Hippocampal formation (tissue), 2 donors: Measurements from ENCODE around the gene CFAP410.
A peak's percentile ranks its signal among the peaks of the same experiment; 100 is the strongest.
"Not testable (repeated sequence)": the region's sequence is repeated elsewhere in the genome, so short reads cannot be mapped to it uniquely, and the experiment has no call there.

Experiments used
- DNase-seq, 2 donors: peaks; one replicate each; lab custom pipeline; 2025; lab: John Stamatoyannopoulos, UW

Gene CFAP410

DNA sequence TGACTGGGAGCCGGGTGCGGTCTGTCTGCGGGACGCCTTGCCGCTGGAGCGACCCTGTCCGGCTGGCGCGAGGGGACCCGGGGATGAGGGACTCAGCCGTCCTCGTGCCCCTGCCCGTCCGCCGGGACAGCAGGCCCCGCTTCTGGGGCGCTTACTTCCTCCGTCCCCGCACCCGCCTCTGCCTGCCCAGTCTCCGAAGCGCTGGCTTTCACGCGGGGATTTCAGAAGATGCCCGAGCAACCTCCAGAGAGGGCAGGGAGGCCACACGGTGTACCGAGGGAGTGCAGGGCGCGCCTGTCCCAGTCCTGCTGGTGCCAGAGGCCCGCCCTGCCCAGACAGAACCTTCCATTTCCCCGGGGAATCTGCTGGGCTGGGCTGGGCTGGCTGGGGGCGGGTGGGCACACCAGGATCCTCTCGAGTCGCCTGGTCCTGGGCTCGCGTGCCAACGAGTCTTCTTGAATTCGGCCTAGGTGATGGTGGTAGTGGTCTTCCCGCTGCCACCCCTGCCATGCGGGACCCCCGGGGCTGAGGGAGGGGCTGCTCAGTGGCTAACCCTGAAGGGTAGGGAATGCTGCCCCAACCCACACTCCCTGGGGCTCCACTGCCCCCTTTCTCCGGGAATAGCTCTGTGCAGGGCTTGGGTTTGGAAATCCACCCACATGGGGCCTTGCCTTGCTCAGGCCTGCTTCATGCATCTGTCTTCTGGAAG lies 11.7 kb upstream of the CFAP410 start:
- no peak for DNase-seq

DNA sequence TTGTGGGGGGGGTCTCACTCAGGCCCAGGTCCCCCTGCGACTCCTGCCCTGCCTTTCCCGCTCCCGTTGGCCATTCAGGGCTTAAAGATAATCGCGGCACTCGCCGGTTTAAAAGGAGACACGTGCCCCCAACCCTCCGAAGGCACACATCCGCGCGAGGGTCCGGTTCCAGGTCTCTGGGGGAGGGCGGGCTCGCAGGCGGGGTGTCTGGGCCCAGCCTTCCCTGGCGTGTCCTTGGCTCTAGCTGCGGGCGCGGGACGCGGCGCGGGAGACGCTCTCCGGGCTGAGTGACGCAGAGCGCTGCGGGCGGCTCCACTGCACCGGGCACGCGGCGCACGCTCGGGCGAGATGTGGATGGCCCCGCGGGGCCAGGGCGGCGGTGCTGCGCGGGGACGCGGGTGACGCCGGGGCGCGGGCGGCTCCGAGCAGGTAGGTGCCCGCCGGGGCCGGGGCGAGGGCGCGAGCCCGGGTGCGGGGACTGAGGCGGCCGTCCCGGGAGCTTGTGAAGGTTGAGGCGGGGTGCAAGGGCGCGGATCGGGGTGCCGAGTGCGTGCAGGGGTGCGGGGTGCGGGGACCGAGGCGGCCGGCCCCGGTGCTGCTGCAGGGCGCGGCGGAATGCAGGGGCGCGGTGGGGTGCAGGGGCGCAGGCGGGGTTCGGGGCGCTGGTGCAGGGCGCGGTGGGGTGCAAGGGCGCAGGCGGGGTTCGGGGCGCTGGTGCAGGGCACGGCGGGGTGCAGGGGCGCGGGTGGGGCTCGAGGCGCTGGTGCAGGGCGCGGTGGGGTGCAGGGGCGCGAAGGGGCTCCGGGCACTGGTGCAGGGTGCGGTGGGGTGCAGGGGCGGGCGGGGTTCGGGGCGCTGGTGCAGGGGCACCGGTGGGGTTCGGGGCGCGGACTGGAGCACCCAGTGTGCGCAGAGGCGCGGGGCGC lies 10.9 kb upstream of the CFAP410 start:
- DNase-seq: no peak

DNA sequence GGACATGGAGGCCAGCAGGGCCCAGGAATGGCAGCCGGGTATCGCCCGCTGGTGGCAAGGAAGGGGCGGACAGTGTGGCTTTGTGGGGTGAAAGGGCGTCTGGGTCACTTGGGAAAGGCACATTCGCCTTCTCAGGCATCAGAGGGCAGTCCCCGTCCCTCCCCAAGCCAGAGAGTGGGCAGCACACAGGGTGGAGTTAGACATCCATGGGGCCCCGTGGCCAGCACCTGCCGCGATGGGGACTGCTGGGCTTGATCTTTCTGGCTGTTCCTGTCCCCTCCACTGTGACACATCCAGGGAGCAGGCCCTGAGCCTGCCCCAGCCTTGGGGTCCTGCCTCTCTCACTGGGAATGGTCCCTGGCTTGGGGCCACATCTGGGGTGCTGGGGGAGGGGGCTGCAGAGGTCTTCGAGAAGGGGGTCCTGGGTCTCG lies 10.2 kb upstream of the CFAP410 start:
- no peak for DNase-seq

DNA sequence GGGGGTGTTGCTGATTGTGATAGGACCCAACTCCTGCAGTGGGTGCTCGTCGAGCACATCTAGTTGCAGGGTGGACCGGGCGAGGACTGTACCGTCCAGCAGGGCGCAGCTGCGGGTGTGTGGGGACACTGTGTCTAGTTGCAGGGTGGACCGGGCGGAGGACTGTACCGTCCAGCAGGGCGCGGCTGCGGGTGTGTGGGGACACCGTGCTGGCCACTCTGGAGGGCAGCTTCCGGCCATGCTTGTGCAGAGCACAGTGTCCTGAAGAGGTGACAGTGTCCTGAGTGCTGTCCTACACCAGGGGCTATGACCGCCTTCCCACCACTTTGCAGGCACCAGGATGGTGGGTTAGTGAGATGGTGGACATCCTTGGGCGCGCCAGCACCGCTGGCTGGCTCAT lies 9.7 kb upstream of the CFAP410 start:
- no peak for DNase-seq

DNA sequence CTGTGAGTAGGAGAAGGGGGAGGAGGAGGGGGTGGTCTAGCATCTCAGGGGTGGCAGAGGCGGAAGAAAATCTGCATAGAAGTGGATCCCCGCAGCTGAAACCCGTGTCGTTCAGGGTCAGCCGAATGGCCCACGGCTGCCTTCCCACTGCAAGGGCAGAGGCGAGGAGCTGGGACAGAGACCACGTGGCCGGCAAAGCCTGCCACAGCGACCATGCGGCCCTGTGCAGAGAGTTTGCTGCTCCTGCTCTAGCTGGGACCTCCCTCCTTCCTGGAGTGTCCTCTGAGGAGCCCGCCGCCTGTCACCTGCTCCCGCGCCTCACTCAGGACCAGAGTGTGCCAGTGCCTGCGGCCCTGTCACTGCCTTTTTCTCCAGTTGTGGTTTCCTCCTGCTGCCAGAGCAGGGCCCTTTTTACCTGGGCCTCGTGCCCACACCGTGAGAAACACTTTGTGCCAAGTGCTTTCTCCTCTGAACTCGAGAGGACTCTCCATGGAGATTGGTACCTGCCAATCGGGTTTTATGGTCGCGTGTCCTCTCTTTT lies 8.8 kb upstream of the CFAP410 start:
- DNase-seq: no peak

DNA sequence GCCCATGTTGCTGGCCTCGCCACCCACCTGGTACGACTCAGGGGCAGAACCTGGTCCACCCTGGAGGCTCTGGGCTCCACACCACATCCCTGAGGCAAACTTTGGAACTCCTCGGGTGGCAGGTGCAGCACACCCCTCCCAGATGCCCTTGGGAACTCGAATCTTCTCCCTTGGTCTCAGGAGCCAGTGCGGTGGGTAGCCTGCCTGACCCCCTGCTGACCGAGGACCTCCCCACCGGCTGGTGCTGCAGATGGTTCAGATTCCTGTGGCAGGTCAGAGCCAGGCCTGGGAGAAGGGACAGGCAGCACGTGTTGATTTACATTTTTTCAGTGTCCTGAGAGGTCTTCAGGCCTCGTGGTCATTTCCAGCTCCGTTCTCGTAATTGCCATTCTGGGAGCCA lies 6.3 kb upstream of the CFAP410 start:
- no peak for DNase-seq

DNA sequence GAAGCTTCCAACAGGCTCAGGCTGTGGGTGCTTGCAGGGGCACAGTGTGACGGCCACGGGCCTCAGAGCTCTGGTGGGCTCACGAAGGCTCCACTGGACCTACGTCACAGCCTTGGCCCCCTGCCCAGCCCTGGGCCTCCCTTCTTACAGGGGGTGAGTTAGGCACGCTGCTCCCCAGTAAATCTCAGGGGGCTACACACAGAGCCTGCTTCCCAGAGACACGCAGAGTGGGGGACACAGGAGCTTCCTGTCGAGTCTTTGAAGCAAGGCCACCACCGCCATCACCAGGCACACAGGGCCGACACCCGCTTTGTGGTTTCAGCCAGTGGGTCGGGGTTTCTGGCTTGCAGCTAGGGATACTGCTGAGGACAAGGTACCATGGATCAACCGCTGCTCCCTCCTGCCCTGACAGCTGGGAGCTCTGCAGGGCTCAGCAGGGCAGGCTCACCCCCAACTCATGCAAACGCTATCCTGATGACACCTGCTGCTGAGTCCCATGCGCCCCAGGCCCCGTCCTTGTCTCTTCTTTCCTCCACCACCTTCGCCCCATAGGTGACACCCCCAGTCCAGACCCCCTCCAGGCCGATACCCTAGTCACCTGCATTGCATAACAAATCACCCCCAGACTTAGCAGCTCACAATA lies 5.5 kb upstream of the CFAP410 start:
- no peak for DNase-seq

DNA sequence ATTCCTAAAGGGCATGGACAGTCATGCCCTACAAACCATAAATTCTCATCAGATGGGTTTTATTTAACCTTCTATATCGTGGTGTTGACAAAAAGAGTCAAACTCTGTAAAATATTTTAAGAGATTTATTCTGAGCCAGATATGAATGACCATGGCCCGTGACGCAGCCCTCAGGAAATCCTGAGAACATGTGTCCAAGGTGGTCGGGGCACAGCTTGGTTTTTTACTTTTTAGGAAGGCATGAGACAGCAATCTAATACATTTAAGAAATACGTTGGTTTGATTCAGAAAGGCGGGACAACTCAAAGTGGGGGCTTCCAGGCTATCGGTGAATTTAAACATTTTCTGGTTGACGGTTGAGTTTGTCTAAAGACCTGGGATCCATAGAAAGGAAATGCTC lies 3.8 kb upstream of the CFAP410 start:
- not testable (repeated sequence) for DNase-seq

DNA sequence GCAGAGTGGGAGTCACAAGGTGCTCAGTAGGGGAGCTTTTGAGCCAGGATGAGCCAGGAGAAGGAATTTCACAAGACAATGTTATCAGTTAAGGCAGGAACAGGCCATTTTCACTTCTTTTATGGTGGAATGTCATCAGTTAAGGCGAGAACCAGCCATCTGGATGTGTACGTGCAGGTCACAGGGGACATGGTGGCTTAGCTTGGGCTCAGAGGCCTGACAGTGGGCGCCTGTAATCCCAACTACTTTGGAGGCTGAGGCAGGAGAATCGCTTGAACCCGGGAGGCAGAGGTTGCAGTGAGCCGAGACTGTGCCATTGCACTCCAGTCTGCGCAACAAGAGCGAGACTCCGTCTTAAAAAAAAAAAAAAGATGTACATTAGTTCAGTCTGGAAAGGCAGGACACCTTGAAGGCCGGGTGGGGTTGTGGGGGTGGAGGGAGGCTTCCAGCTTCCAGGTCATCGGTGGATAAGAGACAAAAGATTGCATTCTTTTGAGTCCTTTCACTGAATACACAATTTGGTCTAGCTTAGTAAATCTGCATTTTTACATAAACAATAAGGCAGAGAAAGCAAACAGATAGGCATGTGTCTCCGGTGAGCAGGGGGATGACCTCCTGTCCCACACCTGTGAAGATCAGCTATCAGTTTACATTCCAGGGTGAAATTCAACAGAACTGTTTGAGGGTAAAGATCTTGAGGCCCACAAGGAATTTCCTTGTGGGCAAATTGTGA lies 2.7 kb upstream of the CFAP410 start:
- DNase-seq: not testable (repeated sequence)

DNA sequence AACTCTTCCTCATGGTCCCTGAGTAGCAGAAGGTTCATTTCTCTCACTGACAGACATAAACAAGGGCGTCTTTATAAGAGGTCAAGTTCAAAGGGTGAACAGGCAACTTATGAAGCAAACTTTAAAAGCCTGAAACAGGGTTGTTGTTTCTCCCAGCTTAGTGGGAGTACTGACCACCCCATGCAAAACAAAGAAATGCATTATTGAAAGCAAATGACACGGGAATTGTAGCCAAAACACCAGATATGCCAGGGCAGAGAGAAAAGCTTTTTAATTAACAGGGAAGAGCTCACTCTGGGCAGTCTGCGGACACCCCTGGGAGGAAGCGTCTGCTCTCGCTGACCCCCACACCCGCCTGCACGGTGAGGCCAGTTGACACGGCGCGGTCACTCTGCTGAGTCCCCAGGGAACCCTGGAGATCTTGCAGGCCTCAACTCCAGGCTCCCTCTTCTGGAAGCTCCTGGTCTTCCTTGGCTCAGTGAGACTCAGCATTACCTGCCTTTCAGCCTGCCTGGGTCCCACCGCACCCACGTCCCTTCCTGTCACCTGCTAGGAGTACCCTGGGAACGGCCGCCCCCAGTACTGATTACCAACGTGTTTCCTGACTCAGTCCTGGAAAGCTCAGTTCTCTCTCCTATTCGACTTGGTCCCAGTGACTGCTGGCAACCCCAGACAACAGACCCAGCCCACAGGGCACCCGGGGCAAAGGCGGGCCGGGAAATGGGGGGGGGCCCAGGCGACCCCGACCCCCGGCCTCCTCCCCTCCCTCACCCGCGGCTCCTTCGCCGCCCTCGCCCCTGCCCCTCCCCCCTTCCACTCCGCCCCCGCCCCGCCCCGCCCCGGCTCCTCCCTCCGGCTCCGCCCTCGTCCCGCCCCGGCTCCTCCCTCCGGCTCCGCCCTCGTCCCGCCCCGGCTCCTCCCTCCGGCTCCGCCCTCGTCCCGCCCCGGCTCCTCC lies 972 bp downstream of the CFAP410 start:
- peak; percentile 56 to 62 for DNase-seq

DNA sequence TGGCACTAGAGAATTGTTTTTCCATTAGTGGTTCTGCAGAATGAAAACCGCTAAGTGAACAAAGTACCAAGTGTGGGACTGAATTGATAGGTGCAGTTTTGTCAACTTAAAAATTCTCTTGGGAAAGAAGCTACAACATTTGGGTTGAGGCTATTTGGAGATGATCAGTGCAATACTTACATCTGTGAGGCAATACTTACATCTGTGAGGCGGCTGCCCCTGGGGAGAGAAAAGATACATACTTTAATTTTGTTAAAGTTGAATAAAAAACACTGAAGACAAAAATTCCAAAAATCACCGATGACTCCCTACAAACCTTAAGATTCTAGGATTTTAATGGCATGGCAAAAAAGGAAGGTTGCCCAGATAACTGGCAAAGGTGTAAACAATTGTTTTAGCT lies 1.7 kb downstream of the CFAP410 start:
- DNase-seq: no peak

DNA sequence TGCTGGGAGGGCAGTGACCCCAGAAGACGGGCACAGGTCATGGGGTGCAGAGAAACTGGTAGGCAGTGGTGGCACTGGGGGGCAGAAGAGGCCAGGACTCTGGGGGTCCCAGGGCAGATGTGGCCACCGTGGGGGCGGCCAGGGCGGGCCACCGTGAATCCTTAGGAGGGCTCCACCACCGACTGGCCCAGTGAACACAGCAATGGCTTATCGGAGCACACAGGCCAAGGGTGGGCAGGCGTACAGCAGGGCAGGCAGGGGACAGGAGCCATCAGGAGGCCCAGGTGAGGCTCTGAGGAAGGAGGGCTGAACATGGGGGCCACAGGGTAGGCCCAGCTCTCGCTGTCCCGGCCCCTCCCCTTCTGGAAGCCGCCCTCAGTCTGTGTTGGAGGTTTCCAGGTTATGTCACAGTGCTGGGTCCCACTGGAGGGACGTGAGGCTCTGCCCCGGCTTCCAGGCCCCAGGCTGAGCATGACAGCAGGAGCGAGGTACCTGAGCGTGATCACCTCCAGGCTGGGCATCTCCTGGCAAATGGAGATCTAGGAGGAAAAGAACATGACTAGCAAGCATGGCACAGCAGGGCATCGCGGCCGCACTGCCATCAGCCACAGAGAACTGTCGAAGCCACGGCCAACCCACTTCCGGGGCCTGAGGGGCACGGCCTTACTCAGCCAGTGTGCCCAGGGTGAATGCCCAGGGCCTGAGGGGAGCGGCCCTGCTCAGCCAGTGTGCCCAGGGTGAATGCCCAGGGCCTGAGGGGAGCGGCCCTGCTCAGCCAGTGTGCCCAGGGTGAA lies 3.7 kb downstream of the CFAP410 start:
- DNase-seq: no peak

DNA sequence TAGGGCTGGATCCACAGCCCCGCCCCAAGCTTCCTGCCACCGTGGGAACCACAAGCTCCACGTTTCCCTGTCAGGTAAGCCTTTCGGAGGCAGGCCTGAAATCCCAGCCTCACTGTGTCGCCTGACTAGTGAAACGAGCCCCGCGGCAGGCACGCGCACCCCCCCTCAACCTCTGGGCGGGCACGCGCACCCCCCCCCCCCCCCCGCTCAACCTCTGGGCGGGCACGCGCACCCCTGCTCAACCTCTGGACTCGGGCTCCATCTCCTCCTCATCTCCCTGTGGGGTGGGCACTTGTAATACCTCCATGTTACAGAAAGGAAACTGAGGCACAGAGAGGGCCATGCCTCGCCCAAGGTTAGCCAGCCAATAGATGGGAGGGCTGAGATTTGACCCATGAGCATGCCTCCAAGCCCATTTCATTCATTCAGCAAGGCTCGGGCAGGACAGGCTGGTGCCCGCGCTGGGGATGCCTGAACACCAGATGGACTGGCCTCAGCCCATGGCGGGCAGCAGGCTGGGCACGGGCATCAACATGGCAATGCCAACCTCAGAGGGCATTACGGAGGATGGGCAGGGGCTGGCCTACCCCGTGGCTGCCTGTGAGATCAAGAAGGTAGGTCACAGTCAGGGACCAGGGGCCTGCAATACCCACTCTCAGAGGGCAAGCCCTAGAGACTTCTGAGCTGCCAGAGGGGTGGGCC lies 4.7 kb downstream of the CFAP410 start:
- no peak for DNase-seq

DNA sequence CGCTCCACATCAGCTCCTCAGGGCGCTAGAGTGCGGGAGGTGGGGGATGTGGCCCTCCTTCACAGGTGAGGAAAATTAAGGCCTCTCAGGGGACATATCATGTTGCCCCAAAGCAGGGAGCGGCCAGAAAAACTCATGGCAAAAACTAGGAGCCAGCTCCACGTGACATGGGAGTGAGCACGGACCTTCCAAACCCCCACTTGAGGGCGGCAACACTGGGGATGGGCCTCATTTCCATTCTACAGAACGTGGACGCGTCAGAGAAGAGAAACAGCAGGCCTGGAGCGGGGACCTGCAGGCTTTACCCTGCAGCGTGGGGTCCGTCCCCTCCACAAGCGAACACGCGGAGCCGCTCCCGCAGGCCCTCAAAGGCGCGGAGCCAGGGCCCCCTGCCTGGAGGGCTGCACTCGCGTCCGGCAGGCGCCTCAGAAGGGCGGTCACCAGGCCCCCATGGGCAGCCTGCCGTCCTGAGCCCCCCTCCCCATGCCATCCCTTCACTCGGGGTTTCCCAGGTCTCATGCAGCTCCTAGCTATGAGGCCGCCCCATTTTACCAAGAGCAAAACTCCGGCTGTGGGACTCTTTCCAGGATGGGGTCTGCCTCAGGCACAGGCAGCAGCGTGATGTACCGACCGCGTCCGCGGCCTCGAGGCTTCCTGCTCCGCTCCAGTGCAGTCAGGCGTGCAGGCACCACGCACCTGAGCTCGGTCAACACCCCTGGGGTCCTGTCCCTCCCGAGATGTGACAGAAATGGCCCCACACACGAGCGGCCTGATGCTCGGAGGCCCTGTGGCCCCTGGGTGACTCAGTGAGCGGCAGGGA lies 5.5 kb downstream of the CFAP410 start:
- DNase-seq: no peak

DNA sequence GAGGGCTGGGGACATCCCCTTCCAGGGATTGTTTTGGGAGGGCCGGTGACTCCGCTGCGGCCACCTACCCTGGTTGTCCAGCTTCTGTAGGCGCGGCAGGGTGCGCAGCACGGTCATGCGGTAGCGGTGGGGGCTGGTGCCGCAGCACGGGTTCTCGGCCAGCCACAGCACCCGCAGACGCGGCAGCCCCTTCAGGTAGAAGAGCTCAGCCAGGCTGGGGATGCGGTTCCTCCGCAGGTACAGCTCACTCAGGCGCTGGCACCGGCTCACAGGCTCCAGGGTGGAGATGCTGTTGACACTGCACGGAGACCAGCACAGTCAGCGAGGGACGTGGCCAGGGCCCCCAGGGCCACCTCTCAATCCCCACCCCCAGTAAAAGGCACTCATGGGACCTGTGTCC lies 6.2 kb downstream of the CFAP410 start:
- no peak for DNase-seq

DNA sequence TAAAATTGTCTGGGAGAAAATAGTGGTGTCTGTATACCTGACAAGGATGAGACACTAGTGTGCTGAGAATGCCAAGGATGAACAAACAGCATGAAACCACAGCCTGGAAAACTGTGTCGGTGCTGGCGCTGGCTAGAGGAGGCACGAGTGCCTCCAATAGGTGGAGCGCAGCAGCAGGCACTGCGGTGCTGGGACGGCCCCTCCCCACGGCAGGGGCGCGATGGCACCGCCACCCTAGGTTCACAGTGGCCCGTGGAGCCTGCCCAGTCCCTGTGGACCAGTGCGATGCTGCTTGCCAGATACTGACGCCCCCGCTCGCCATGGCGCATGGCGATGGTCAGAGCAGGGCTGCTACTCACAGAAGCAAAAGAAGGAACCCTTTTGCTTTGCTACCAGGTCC lies 6.8 kb downstream of the CFAP410 start:
- no peak for DNase-seq

DNA sequence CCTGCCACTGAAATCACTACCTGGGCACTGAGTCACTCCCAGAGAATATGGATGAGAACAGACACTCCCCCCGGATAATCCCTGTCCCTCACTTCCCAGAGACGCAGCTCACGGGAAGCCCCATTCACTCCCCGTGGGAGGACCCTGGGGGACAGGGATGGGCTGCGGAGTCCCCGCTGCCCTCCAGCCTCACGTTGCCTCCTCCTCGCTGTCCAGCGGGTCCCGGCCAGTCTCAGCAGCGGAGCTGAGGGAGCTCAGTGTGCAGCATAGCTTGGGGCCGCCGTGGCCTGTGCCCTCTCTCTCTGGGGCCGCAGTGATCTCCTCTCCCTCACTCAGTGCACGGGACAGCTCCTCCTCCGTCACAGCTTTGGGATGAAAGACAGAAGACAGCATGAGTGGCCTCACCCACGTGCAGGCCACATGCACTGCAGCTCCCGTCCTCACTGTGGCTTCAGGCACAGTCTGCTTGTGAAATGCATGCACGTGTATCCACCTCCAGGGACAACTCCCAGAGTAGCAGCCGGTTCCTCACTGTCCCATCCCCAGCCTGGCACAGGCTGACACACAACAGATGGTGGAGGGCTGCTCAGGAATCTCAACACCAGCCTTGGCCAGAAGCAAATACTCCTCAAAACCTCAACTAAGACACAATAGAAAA lies 7.4 kb downstream of the CFAP410 start:
- no peak for DNase-seq

DNA sequence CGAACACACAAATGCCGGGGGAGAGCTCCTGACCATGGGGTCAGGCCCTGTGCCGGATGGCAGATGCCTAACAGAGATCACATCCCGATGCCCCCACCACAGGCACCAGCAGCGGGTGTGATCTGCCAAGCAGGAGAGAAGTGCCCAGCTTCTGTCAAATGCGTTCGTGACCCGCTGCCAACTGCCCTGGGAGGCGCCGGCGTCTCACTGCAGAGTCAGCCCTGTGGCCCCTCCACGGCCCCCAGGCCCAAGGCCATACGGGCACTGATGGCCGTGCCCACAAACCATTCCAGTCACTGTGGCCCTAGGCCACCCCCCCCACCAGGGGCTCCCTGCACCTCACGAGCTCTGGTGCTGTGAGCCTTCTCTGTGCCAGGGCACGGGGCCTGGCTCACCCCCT lies 8.0 kb downstream of the CFAP410 start:
- no peak for DNase-seq
